Thoracic aorta (tissue), 2 donors: ENCODE measurements around the gene IFITM2. TPM values are rescaled to one million over a fixed set of nuclear protein-coding genes. Genes with fewer than 3 reads are reported as not detected.
"Not testable (repeated sequence)": the region's sequence is repeated elsewhere in the genome, so short reads cannot be mapped to it uniquely, and the experiment has no call there.

Source experiments
- ATAC-seq: fragments of 150-250 bp; one replicate; pipeline ENCODE4 v1.8.0; 2017; ENCODE audit warnings: low read depth; ENCODE audit not compliant: insufficient number of reproducible peaks, low FRiP score
- DNase-seq: peaks from one replicate; pipeline ENCODE4 v3.0.0-alpha.2; 2020; ENCODE audit warnings: low spot score
- H3K27ac ChIP-seq, 2 donors: fragments of 200-600 bp; sonication (generic); 1 replicate in 1 of 2; 2 replicates in 1 of 2; pipeline ENCODE4 v1.5.1; 2016; ENCODE audit warnings: mild to moderate bottlenecking in 2 of 2, moderate library complexity in 2 of 2
- H3K27me3 ChIP-seq: fragments of 200-600 bp; sonication (generic); replicated peaks from 2 replicates; pipeline ENCODE4 v1.6.0; 2016; ENCODE audit warnings: mild to moderate bottlenecking; ENCODE audit not compliant: insufficient read depth
- H3K36me3 ChIP-seq: fragments of 200-600 bp; sonication (generic); one replicate; pipeline ENCODE4 v1.5.1; 2016
- H3K4me1 ChIP-seq, 2 donors: fragments of 200-600 bp; sonication (generic); 1 replicate in 1 of 2; 2 replicates in 1 of 2; pipeline versions ENCODE4 v1.5.1 to v1.6.0; 2016; ENCODE audit warnings: low read depth in 2 of 2, mild to moderate bottlenecking in 1 of 2; ENCODE audit not compliant: control insufficient read depth in 1 of 2
- H3K4me3 ChIP-seq: fragments of 200-600 bp; sonication (generic); 2 replicates; pipeline ENCODE4 v1.5.1; 2016; ENCODE audit warnings: mild to moderate bottlenecking
- H3K9me3 ChIP-seq: fragments of 200-600 bp; sonication (generic); 2 replicates; pipeline ENCODE4 v1.5.1; 2016
- total RNA-seq, 2 donors: library from RNA; depleted of rRNA; stranded (reverse); fragments of >200 nt; gene quantifications; one replicate each; pipeline versions ENCODE4 v1.1.0 to v1.2.3, GENCODE V29; 2016
- TF ChIP-seq, protein P1 (sequence below): fragments of 200-600 bp; sonication (generic); IDR thresholded peaks from one replicate; pipeline ENCODE4 v1.5.1; 2019; ENCODE audit warnings: antibody characterized with exemption

Gene IFITM2
- total RNA-seq, 2 donors from 2014 or later = 275 to 477 TPM

DNA sequence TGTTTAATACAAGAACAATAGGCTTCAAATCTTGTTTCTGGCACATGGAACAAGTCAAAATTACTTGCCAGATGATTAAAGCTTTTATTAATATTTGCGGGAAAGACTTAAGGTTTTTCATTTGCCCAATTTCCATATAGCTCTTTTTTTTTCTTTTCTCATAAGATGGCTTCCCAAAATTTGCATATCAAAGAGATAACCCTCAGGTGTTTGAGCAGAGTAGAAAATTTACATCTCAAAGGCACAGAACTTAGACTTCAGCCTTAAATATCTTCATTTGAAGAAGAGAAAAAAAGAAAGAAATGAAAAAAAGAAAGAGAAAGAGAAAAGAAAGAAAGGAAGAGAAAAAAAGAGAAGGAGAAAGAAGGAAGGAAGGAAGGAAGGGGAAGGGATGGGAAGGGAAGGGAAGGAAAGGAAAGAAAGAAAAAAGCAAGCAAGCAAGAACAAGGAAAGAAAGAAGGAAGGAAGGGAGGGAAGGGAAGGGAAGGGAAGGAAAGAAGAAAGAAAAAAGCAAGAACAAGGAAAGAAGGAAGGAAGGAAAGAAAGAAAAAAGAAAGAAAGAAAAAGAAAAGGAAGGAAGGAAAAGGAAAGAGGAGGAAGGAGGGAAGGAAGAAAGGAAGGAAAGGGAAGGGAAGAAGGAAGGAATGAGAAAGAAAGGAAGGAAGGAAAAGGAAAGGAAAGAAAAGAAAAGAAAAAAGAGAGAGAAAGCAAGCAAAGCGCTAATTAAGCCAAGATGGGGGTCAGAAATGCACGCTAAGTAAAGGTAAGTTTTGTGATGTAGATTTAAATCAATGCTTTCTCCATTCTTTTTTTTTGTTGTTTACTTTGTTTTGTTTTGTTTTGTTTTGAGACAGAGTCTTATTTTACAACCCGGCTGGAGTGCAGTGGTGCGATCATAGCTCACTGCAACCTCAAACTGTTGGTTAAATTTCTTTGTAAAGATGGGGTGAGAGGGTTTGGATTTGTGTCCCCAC lies 33.2 kb downstream of the IFITM2 start:
- no peak for DNase-seq
- ATAC-seq = no peak
- H3K9me3 ChIP-seq = no peaks in the 10 kb centered on the region
- TF ChIP-seq, protein P1, sequence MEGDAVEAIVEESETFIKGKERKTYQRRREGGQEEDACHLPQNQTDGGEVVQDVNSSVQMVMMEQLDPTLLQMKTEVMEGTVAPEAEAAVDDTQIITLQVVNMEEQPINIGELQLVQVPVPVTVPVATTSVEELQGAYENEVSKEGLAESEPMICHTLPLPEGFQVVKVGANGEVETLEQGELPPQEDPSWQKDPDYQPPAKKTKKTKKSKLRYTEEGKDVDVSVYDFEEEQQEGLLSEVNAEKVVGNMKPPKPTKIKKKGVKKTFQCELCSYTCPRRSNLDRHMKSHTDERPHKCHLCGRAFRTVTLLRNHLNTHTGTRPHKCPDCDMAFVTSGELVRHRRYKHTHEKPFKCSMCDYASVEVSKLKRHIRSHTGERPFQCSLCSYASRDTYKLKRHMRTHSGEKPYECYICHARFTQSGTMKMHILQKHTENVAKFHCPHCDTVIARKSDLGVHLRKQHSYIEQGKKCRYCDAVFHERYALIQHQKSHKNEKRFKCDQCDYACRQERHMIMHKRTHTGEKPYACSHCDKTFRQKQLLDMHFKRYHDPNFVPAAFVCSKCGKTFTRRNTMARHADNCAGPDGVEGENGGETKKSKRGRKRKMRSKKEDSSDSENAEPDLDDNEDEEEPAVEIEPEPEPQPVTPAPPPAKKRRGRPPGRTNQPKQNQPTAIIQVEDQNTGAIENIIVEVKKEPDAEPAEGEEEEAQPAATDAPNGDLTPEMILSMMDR = no peak
- H3K27me3 ChIP-seq = no peaks in the 10 kb centered on the region
- no peak overlapping the region for H3K27ac ChIP-seq
- H3K4me1 ChIP-seq = peaks cover 0 to 9% of the 10 kb centered on the region in 2 donors
- H3K36me3 ChIP-seq = no peaks in the 10 kb centered on the region
- no peak overlapping the region for H3K4me3 ChIP-seq

DNA sequence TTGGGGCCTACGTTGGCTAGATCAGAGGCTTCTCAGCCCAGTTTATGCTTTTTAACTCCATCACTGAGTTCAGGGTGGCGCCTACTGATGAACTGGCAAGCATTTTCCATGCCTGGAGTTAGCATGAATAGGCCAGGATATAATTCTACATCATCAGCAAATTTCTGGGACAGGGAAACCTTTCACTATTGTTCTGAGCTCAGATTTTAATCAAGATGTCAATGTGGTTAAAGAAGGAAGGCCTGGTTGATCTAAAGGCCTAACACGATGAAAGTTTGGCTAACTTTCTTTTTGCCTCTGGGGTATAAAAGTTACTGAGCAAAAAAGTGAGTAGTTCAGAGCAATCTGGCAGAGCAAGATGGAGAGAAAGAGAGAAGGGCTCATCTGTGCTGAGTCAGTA lies 34.7 kb downstream of the IFITM2 start:
- DNase-seq (no peak), ATAC-seq (no peak)
- H3K27me3 ChIP-seq = no peaks in the 10 kb centered on the region
- H3K36me3 ChIP-seq = no peaks in the 10 kb centered on the region
- H3K27ac ChIP-seq = no peak overlapping the region
- TF ChIP-seq, protein P1 = no peak
- H3K4me3 ChIP-seq = no peak overlapping the region
- H3K4me1 ChIP-seq = no peaks in the 10 kb centered on the region
- H3K9me3 ChIP-seq = no peaks in the 10 kb centered on the region

DNA sequence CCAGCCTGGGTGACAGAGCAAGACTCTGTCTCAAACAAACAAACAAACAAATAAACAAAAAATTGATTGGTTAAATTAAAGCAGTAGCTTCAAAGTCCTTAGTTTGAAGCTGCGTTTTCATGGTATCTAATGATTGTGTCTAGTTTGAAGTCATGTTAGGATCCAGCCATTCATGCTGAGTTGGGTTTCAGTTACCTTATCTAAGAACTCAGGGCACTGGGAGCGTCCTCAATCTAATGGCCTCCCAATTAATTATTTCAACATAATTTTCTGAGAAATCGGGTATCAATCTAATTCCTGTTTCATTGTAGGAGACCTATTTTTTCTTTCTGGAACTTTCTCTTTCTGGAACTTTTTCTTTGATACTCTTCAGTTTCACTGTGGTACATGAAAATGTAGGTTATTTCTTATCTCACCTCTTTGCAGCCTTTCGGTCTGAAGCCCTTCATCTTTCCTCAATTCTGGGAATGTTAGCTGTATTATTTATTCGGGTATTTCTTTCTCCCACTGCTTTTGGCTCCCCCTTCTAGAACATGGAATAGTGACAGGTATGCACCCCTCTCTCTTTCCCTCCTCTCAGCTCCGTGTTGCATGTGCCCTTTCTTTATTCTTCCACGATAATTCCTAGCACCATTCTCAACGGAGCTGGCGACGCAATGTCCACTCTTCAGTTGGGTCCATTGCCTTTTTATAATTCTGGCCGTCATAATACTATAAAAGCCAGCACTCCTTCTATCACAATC lies 37.4 kb downstream of the IFITM2 start:
- H3K27ac ChIP-seq = no peak overlapping the region
- H3K9me3 ChIP-seq = no peaks in the 10 kb centered on the region
- ATAC-seq (no peak), DNase-seq (no peak)
- H3K4me1 ChIP-seq = peaks cover 0 to 12% of the 10 kb centered on the region in 2 donors
- H3K4me3 ChIP-seq = no peak overlapping the region
- no peaks in the 10 kb centered on the region for H3K27me3 ChIP-seq
- TF ChIP-seq, protein P1 = no peak
- no peaks in the 10 kb centered on the region for H3K36me3 ChIP-seq

DNA sequence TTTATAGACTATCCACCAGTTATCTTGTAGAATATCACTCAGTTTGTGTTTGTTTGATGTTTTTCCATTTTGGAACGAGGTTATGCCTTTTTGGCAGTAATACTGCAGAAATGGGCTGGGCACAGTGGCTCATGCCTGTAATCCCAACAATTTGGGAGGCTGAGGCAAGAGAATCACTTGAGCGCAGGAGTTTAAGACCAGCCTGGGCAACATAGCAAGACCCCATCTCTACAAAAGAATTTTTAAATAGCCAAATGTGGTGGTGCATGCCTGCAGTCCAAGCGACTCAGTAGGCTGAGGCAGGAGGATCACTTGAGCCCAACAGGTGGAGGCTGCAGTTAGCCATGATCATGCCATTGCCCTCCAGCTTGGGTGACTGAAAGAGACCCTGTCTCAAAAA lies 38.9 kb downstream of the IFITM2 start:
- no peaks in the 10 kb centered on the region for H3K36me3 ChIP-seq
- peaks cover 0 to 12% of the 10 kb centered on the region in 2 donors for H3K4me1 ChIP-seq
- H3K4me3 ChIP-seq = no peak overlapping the region
- TF ChIP-seq, protein P1 = no peak
- no peaks in the 10 kb centered on the region for H3K9me3 ChIP-seq
- H3K27me3 ChIP-seq = no peaks in the 10 kb centered on the region
- DNase-seq (no peak), ATAC-seq (no peak)
- no peak overlapping the region for H3K27ac ChIP-seq

DNA sequence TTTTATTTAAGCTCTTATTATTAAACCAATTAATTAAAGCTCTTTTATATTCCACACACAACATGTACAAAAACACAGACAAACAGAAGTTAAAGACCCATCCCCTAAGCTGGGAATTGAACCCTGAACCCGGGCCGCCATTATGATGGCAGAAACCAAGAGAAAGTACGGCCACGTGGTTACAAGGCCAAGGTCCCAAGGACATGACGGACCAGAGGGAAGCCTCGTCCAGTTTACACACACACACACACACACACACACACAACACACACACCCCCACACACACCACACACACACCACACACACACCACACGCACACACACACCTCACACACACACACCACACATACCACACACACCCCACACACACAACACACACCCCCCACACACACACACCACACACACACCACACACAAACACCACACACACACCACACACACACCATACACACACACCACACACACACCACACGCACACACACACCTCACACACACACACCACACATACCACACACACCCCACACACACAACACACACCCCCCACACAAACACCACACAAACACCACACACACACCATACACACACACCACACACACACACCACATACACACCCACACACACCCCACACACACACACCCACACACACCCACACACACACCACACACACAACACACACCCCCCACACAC lies 41.8 kb downstream of the IFITM2 start:
- not testable (repeated sequence) for H3K9me3 ChIP-seq, H3K36me3 ChIP-seq, H3K27ac ChIP-seq, H3K4me3 ChIP-seq, H3K27me3 ChIP-seq, ATAC-seq, DNase-seq
- H3K4me1 ChIP-seq = peaks cover 11 to 34% of the 10 kb centered on the region in 2 donors

DNA sequence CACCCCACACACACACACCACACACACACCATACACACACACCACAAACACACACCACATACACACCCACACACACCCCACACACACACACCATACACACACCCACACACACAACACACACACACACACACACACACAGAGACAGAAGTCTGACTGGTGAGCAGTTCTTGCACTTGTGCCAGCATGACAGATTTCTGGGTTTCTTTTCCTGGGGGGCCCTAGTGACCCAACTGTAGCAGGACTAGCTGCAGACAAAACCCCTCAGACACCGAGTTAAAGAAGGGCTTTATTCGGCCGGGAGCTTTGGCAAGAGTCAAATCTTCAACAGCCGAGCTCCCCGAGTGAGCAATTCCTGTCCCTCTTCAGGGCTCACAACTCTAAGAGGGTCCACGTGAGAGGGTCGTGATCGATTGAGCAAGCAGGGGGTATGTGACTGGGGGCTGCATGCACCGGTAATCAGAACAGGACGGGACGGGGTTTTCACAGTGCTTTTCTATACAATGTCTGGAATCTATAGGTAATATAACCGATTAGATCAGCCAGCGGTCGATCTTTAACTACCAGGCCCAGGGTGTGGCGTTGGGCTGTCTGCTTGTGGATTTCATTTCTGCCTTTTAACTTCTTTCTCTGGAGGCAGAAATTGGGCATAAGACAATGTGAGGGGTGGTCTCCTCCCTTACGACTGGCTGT lies 42.6 kb downstream of the IFITM2 start:
- ATAC-seq, DNase-seq, H3K27ac ChIP-seq: not testable (repeated sequence)

More for the DNA sequence above, 42.6 kb downstream of the IFITM2 start:
- not testable (repeated sequence) for H3K9me3 ChIP-seq, H3K27me3 ChIP-seq, H3K36me3 ChIP-seq, H3K4me3 ChIP-seq
- H3K4me1 ChIP-seq = peaks cover 13 to 42% of the 10 kb centered on the region in 2 donors
